Naive thymus-derived CD8-positive, alpha-beta T cell (primary cell): ENCODE measurements around the gene TP53. TPM values are rescaled to one million over a fixed set of nuclear protein-coding genes. Genes with fewer than 3 reads are reported as not detected.
"Not testable (repeated sequence)": the region's sequence is repeated elsewhere in the genome, so short reads cannot be mapped to it uniquely, and the experiment has no call there.

ENCODE experiments used
- ATAC-seq, 2 donors: fragments of 150-1000 bp; cut with Tn5 transposase in 1 of 2; sonication (Bioruptor Pico), chemical (Tn5 transposase) in 1 of 2; 1 replicate in 1 of 2; 2 replicates in 1 of 2; pipeline ENCODE4 v1.10.0; 2021; ENCODE audit warnings: mild to moderate bottlenecking in 2 of 2, moderate library complexity in 2 of 2
- POLR2A ChIA-PET: fragments of 350-600 bp; sonication (Branson Sonifier 250); formaldehyde crosslinking; loops from one replicate; lab custom pipeline; 2021; ENCODE audit warnings: antibody characterized with exemption; lab: Charles Lee
- DNase-seq, 10 donors: peaks; one replicate each; pipeline versions ENCODE4 v3.0.0 to v3.0.0-alpha.2; 2020 to 2022
- H3K27ac Mint-ChIP-seq, 10 donors: one replicate each; pipeline ENCODE4 v1.8.0; 2020 to 2022; ENCODE audit warnings: mild to moderate bottlenecking in 10 of 10, mixed read lengths in 10 of 10, moderate library complexity in 4 of 10, inconsistent platforms in 1 of 10
- H3K27me3 Mint-ChIP-seq, 5 donors: one replicate each; pipeline ENCODE4 v1.8.0; 2021 to 2022; ENCODE audit warnings: mixed read lengths in 5 of 5
- H3K36me3 Mint-ChIP-seq, 3 donors: one replicate each; pipeline ENCODE4 v1.8.0; 2020 to 2022; ENCODE audit warnings: mixed read lengths in 3 of 3, mild to moderate bottlenecking in 2 of 3, inconsistent platforms in 1 of 3
- H3K4me1 Mint-ChIP-seq, 4 donors: one replicate each; pipeline ENCODE4 v1.8.0; 2021 to 2022; ENCODE audit warnings: mixed read lengths in 4 of 4
- H3K4me3 Mint-ChIP-seq, 10 donors: one replicate each; pipeline ENCODE4 v1.8.0; 2020 to 2022; ENCODE audit warnings: mild to moderate bottlenecking in 10 of 10, mixed read lengths in 10 of 10, moderate library complexity in 6 of 10, inconsistent platforms in 1 of 10
- H3K9me3 Mint-ChIP-seq, 9 donors: one replicate each; pipeline ENCODE4 v1.8.0; 2020 to 2022; ENCODE audit warnings: mixed read lengths in 9 of 9, mild to moderate bottlenecking in 3 of 9, inconsistent platforms in 1 of 9, moderate library complexity in 1 of 9
- polyA plus RNA-seq, 3 donors: library from polyadenylated mRNA; unstranded; fragments of 300-500 nt; fragmentation: Illumina TruSeq; gene quantifications; one replicate each; pipeline ENCODE4 v1.2.3, GENCODE V29; 2021
- total RNA-seq, 8 experiments: library from RNA in 2 of 8; stranded (reverse) in 2 of 8; gene quantifications; one replicate each; pipeline ENCODE4 v1.2.3 and lab custom pipeline; 2021 to 2026

Gene TP53
- total and polyA plus RNA-seq, 5 experiments from 2014 or later, result 21.7 to 116 (median 33.0) TPM

- DNase-seq (no peak), ATAC-seq (no peak)
- peaks cover 0 to 2% (median 0%) of the 10 kb centered on the region in 4 donors for H3K4me1 Mint-ChIP-seq
- no peak overlapping the region for H3K27ac Mint-ChIP-seq
- no peaks in the 10 kb centered on the region for H3K36me3 Mint-ChIP-seq
- POLR2A ChIA-PET, result interaction anchor here (0.6 to 1.3 kb wide), 2 partner anchors 11 to 15 kb away, joined by 3 to 6 read pairs; partner anchors contain the start of gene ATP1B2
- H3K27me3 Mint-ChIP-seq, result no peaks in the 10 kb centered on the region
- no peaks in the 10 kb centered on the region for H3K9me3 Mint-ChIP-seq
- H3K4me3 Mint-ChIP-seq, result no peak overlapping the region
These were observed 51.1 kb downstream of the TP53 start for GRCh38 chr17:7636163-7636562.

GRCh38 chr17:7634384-7634783 is 52.9 kb downstream of the TP53 start:
- no peak for ATAC-seq
- H3K4me3 Mint-ChIP-seq, result no peak overlapping the region

GRCh38 chr17:7633093-7633492 is 54.2 kb downstream of the TP53 start:
- no peak overlapping the region for H3K4me3 Mint-ChIP-seq
- H3K36me3 Mint-ChIP-seq, result no peaks in the 10 kb centered on the region
- no peak for DNase-seq
- POLR2A ChIA-PET, result interaction anchor here (1.1 to 4.6 kb wide), 2 partner anchors 18 to 53 kb away, joined by 4 to 49 read pairs; partner anchors contain the start of genes ATP1B2, TP53 and WRAP53
- no peak for ATAC-seq
- H3K4me1 Mint-ChIP-seq, result peaks cover 0 to 4% (median 1%) of the 10 kb centered on the region in 4 donors
- no peaks in the 10 kb centered on the region for H3K9me3 Mint-ChIP-seq
- H3K27me3 Mint-ChIP-seq, result no peaks in the 10 kb centered on the region
- no peak overlapping the region for H3K27ac Mint-ChIP-seq

More at GRCh38 chr17:7634384-7634783, 52.9 kb downstream of the TP53 start:
- Mint-ChIP-seq H3K36me3 (no peaks in the 10 kb centered on the region), H3K9me3 (no peaks in the 10 kb centered on the region), H3K4me1 (peaks cover 0 to 3% (median 1%) of the 10 kb centered on the region in 4 donors), H3K27me3 (no peaks in the 10 kb centered on the region), H3K27ac (peak overlapping the region in 2 of 10 donors; percentile 33 to 57)
- no peak for DNase-seq
- POLR2A ChIA-PET, result no interaction called here

GRCh38 chr17:7632492-7632894 is 54.8 kb downstream of the TP53 start:
- Mint-ChIP-seq H3K36me3 (no peaks in the 10 kb centered on the region), H3K4me3 (no peak overlapping the region), H3K4me1 (peaks cover 2 to 6% (median 3%) of the 10 kb centered on the region in 4 donors), H3K27me3 (no peaks in the 10 kb centered on the region), H3K9me3 (no peaks in the 10 kb centered on the region), H3K27ac (peak overlapping the region in 2 of 10 donors; percentile 27 to 50)
- POLR2A ChIA-PET, result interaction anchor here (1.1 to 4.6 kb wide), 3 partner anchors 11 to 54 kb away, joined by 3 to 49 read pairs (median 4); partner anchors contain the start of genes ATP1B2, TP53 and WRAP53
- ATAC-seq, result no peak
- DNase-seq, result peak in 4 of 10 donors; percentile 17 to 38 (median 35)

GRCh38 chr17:7631398-7632380 is 55.6 kb downstream of the TP53 start:
- Mint-ChIP-seq H3K9me3 (no peaks in the 10 kb centered on the region), H3K4me1 (peaks cover 5 to 11% (median 9%) of the 10 kb centered on the region in 4 donors), H3K36me3 (peaks cover 0 to under 1% (median 0%) of the 10 kb centered on the region in 3 donors), H3K27ac (peak overlapping the region in 1 of 10 donors; percentile 33), H3K4me3 (peak overlapping the region in 2 of 10 donors; percentile 26 to 51), H3K27me3 (no peaks in the 10 kb centered on the region)
- ATAC-seq, result no peak
- no peak for DNase-seq
- POLR2A ChIA-PET, result interaction anchor here (1.1 to 4.6 kb wide), 3 partner anchors 10 to 55 kb away, joined by 3 to 49 read pairs (median 4); partner anchors contain the start of genes ATP1B2, TP53 and WRAP53

GRCh38 chr17:7629939-7630571 is 57.2 kb downstream of the TP53 start, which contains the start of gene SHBG:
Gene SHBG (plus strand): TSS chr17:7630135. CDS start chr17:7630173, 38 bp downstream.
- DNase-seq (no peak), ATAC-seq (no peak)
- Mint-ChIP-seq H3K4me3 (peak within 1 kb of the TSS in 6 of 10 donors; percentile 19 to 71 (median 40)), H3K27ac (peak within 1 kb of the TSS in 5 of 10 donors; percentile 25 to 64 (median 43)), H3K4me1 (peaks cover 7 to 18% (median 16%) of the 10 kb centered on the region in 4 donors), H3K27me3 (no peaks in the 10 kb centered on the region), H3K36me3 (peaks cover 0 to 7% (median 2%) of the 10 kb centered on the region in 3 donors), H3K9me3 (no peaks in the 10 kb centered on the region)
- POLR2A ChIA-PET, result interaction anchor here (0.5 to 4.6 kb wide), 3 partner anchors 15 to 77 kb away, joined by 3 to 49 read pairs (median 5); partner anchors contain the start of genes FXR2, TP53 and WRAP53

- peaks cover 0 to 7% (median 2%) of the 10 kb centered on the region in 3 donors for H3K36me3 Mint-ChIP-seq
- peaks cover 7 to 18% (median 16%) of the 10 kb centered on the region in 4 donors for H3K4me1 Mint-ChIP-seq
- ATAC-seq, result peak; percentile 93 to 95
- H3K4me3 Mint-ChIP-seq, result peak within 1 kb of the TSS; percentile 90 to 97 (median 94)
- POLR2A ChIA-PET, result interaction anchor here (0.5 to 3.4 kb wide), 13 partner anchors 12 to 529 kb away, joined by 3 to 83 read pairs (median 5); partner anchors contain the start of genes ATP1B2, FXR2, MPDU1 and TP53
- H3K27ac Mint-ChIP-seq, result peak within 1 kb of the TSS; percentile 79 to 98 (median 94)
- peak; percentile 75 to 95 (median 80) for DNase-seq
- no peaks in the 10 kb centered on the region for H3K27me3 Mint-ChIP-seq
- H3K9me3 Mint-ChIP-seq, result no peaks in the 10 kb centered on the region
These were observed 59.8 kb downstream of the TP53 start, which contains the start of gene SAT2 for GRCh38 chr17:7627250-7628121. Gene SAT2 (minus strand): TSS chr17:7627821. CDS start chr17:7627635, 186 bp downstream.

GRCh38 chr17:7626956-7627249 is 60.4 kb downstream of the TP53 start:
- peak overlapping the region; percentile 79 to 98 (median 94) for H3K27ac Mint-ChIP-seq
- H3K4me1 Mint-ChIP-seq, result peaks cover 7 to 18% (median 16%) of the 10 kb centered on the region in 4 donors
- ATAC-seq, result no peak
- H3K36me3 Mint-ChIP-seq, result peaks cover 0 to 7% (median 2%) of the 10 kb centered on the region in 3 donors
- H3K9me3 Mint-ChIP-seq, result no peaks in the 10 kb centered on the region
- no peaks in the 10 kb centered on the region for H3K27me3 Mint-ChIP-seq
- POLR2A ChIA-PET, result interaction anchor here (1.5 to 3.4 kb wide), 6 partner anchors 11 to 59 kb away, joined by 3 to 83 read pairs (median 9); partner anchors contain the start of genes ATP1B2, FXR2 and TP53
- no peak for DNase-seq
- H3K4me3 Mint-ChIP-seq, result peak overlapping the region; percentile 90 to 97 (median 94)

GRCh38 chr17:7626307-7626706 is 61.0 kb downstream of the TP53 start:
- no peak for DNase-seq
- no peak for ATAC-seq
- H3K27me3 Mint-ChIP-seq, result no peaks in the 10 kb centered on the region
- H3K9me3 Mint-ChIP-seq, result no peaks in the 10 kb centered on the region
- H3K27ac Mint-ChIP-seq, result peak overlapping the region in 9 of 10 donors; percentile 54 to 98 (median 92)
- H3K4me3 Mint-ChIP-seq, result peak overlapping the region; percentile 90 to 97 (median 94)
- POLR2A ChIA-PET, result interaction anchor here (0.7 to 3.4 kb wide), 4 partner anchors 10 to 715 kb away, joined by 3 to 83 read pairs (median 28); partner anchors contain the start of genes FXR2 and TP53
- H3K4me1 Mint-ChIP-seq, result peaks cover 7 to 18% (median 16%) of the 10 kb centered on the region in 4 donors
- peaks cover 0 to 7% (median 2%) of the 10 kb centered on the region in 3 donors for H3K36me3 Mint-ChIP-seq

GRCh38 chr17:7625749-7626148 is 61.5 kb downstream of the TP53 start:
- Mint-ChIP-seq H3K27ac (peak overlapping the region in 2 of 10 donors; percentile 79 to 96), H3K4me1 (peaks cover 7 to 18% (median 16%) of the 10 kb centered on the region in 4 donors), H3K4me3 (peak overlapping the region in 3 of 10 donors; percentile 11 to 91 (median 16))
- DNase-seq, ATAC-seq, H3K36me3 Mint-ChIP-seq, H3K9me3 Mint-ChIP-seq, H3K27me3 Mint-ChIP-seq: not testable (repeated sequence)
- POLR2A ChIA-PET, result interaction anchor here (0.7 to 3.4 kb wide), 3 partner anchors 10 to 60 kb away, joined by 3 to 83 read pairs (median 52); partner anchors contain the start of genes FXR2 and TP53

- Mint-ChIP-seq H3K27ac (no peak overlapping the region), H3K4me3 (no peak overlapping the region), H3K9me3 (no peaks in the 10 kb centered on the region), H3K36me3 (peaks cover 0 to 7% (median 2%) of the 10 kb centered on the region in 3 donors), H3K27me3 (no peaks in the 10 kb centered on the region), H3K4me1 (peaks cover 5 to 18% (median 15%) of the 10 kb centered on the region in 4 donors)
- DNase-seq (no peak), ATAC-seq (no peak)
- POLR2A ChIA-PET, result no interaction called here
These were observed 63.6 kb downstream of the TP53 start for GRCh38 chr17:7623661-7624060.
